A549 (cell line): Measurements from ENCODE around the gene DCLRE1B. TPM values are rescaled to one million over a fixed set of nuclear protein-coding genes. Genes with fewer than 3 reads are reported as not detected.

ENCODE experiments used
- ATAC-seq, 2 experiments: fragments of 200-7000 bp in 1 of 2; fragments of >200 bp in 1 of 2; cut with Nextera tagmentation in 1 of 2; cut with Tn5 transposase in 1 of 2; 3 replicates each; pipeline versions ENCODE4 v1.8.0 to v1.9.1; 2018 to 2020; ENCODE audit warnings: mild to moderate bottlenecking in 1 of 2, moderate library complexity in 1 of 2
- CTCF ChIA-PET: fragments of 300-600 bp; sonication (Branson Sonifier 250); formaldehyde crosslinking; extraction: SDS; loops from one replicate; lab custom pipeline; 2021; ENCODE audit warnings: antibody characterized with exemption, inconsistent platforms; lab: Yijun Ruan, JAX
- POLR2A ChIA-PET: fragments of 350-600 bp; formaldehyde crosslinking; extraction: SDS; loops from one replicate; lab custom pipeline; 2021; ENCODE audit warnings: antibody characterized with exemption, inconsistent platforms; lab: Yijun Ruan, JAX
- DNase-seq, 2 experiments: peaks; one replicate each; pipeline versions ENCODE4 v3.0.0 to v3.0.0-alpha.2; 2011 to 2016; ENCODE audit warnings: low read depth in 1 of 2, low spot score in 1 of 2
- FAIRE-seq: peaks from 2 replicates; lab custom pipeline; 2011; peaks lifted over from hg19 to GRCh38; lab: Jason Lieb, UNC
- H3K27ac ChIP-seq, 2 experiments: fragments of >200 bp; sonication (Bioruptor Twin); formaldehyde crosslinking; 3 replicates each; pipeline ENCODE4 v1.5.1; 2016 to 2017
- H3K4me1 ChIP-seq: fragments of >200 bp; sonication (Bioruptor Twin); formaldehyde crosslinking; 3 replicates; pipeline ENCODE4 v1.6.1; 2016
- H3K4me2 ChIP-seq: fragments of >200 bp; sonication (Bioruptor Twin); formaldehyde crosslinking; 3 replicates; pipeline ENCODE4 v1.6.1; 2016
- H3K4me3 ChIP-seq: fragments of >200 bp; sonication (Bioruptor Twin); formaldehyde crosslinking; 3 replicates; pipeline ENCODE4 v1.5.1; 2016
- H3K9me3 ChIP-seq: fragments of >200 bp; sonication (Bioruptor Twin); formaldehyde crosslinking; 3 replicates; pipeline ENCODE4 v1.6.1; 2016
- BHLHE40 ChIP-seq: IDR thresholded peaks from 2 replicates; pipeline ENCODE4 v1.6.1; 2012; ENCODE audit warnings: low read depth, low read length, inconsistent platforms
- CBX8 ChIP-seq: fragments of 200-600 bp; sonication (generic); IDR thresholded peaks from 2 replicates; pipeline ENCODE4 v1.6.1; 2016
- CEBPB ChIP-seq, 2 experiments: fragments of >200 bp in 1 of 2; sonication (Bioruptor Twin) in 1 of 2; formaldehyde crosslinking in 1 of 2; IDR thresholded peaks; 2 replicates each; pipeline ENCODE4 v1.6.1; 2012 to 2016
- CHD2 ChIP-seq: fragments of 150-350 bp; IDR thresholded peaks from 2 replicates; pipeline ENCODE4 v1.6.1; 2014; ENCODE audit warnings: low read length; ENCODE audit not compliant: partially characterized antibody
- E2F6 ChIP-seq: IDR thresholded peaks from 2 replicates; pipeline ENCODE4 v1.6.1; 2012; ENCODE audit warnings: low read depth, borderline replicate concordance
- EHF ChIP-seq: fragments of 250-450 bp; sonication (Bioruptor Pico); IDR thresholded peaks from 2 replicates; pipeline ENCODE4 v1.5.0; 2020; ENCODE audit warnings: mild to moderate bottlenecking
- FOSB ChIP-seq: fragments of 250-450 bp; sonication (Bioruptor Pico); IDR thresholded peaks from 2 replicates; pipeline ENCODE4 v1.5.0; 2020; ENCODE audit warnings: mild to moderate bottlenecking, moderate library complexity
- FOSL2 ChIP-seq, 2 experiments: fragments of 450-650 bp in 1 of 2; fragments of >200 bp in 1 of 2; sonication (Bioruptor Twin) in 1 of 2; formaldehyde crosslinking; IDR thresholded peaks; 2 replicates each; pipeline versions ENCODE4 v1.5.0 to v1.6.1; 2016 to 2020; ENCODE audit warnings: mild to moderate bottlenecking in 1 of 2, moderate library complexity in 1 of 2
- HDAC2 ChIP-seq: fragments of 200-600 bp; sonication (generic); IDR thresholded peaks from 2 replicates; pipeline ENCODE4 v1.6.1; 2016
- HEYL ChIP-seq: fragments of 250-450 bp; sonication (Bioruptor Pico); IDR thresholded peaks from 2 replicates; pipeline ENCODE4 v1.8.0; 2021; ENCODE audit warnings: mild to moderate bottlenecking, moderate library complexity
- HOXB5 ChIP-seq: fragments of 250-450 bp; sonication (Bioruptor Pico); IDR thresholded peaks from 2 replicates; pipeline ENCODE4 v1.5.0; 2020; ENCODE audit warnings: mild to moderate bottlenecking, moderate library complexity
- KDM1A ChIP-seq: fragments of 200-600 bp; sonication (generic); IDR thresholded peaks from 2 replicates; pipeline ENCODE4 v1.6.1; 2016; ENCODE audit warnings: low read depth, mild to moderate bottlenecking
- MAFK ChIP-seq: fragments of 450-650 bp; IDR thresholded peaks from 2 replicates; pipeline ENCODE4 v1.6.1; 2014; ENCODE audit not compliant: partially characterized antibody
- MYC ChIP-seq: IDR thresholded peaks from 2 replicates; pipeline ENCODE4 v1.6.1; 2012; ENCODE audit warnings: mild to moderate bottlenecking, inconsistent platforms, low read length, improper control_type of control experiment, borderline replicate concordance
- NR3C1 ChIP-seq: fragments of >200 bp; sonication (Bioruptor Twin); formaldehyde crosslinking; IDR thresholded peaks from 3 replicates; pipeline ENCODE4 v1.6.1; 2017
- PHF8 ChIP-seq: fragments of 200-600 bp; sonication (generic); IDR thresholded peaks from 2 replicates; pipeline ENCODE4 v1.6.1; 2016; ENCODE audit warnings: low read depth, mild to moderate bottlenecking, antibody characterized with exemption, moderate library complexity, borderline replicate concordance
- RARB ChIP-seq: fragments of 250-450 bp; sonication (Bioruptor Pico); IDR thresholded peaks from 2 replicates; pipeline ENCODE4 v1.8.0; 2021; ENCODE audit warnings: mild to moderate bottlenecking, moderate library complexity
- RFX5 ChIP-seq: fragments of 450-650 bp; IDR thresholded peaks from 2 replicates; pipeline ENCODE4 v1.7.1; 2014; ENCODE audit warnings: antibody characterized with exemption, mild to moderate bottlenecking, moderate library complexity
- TP53 ChIP-seq: fragments of 250-450 bp; sonication (Bioruptor Pico); IDR thresholded peaks from 2 replicates; pipeline ENCODE4 v1.5.0; 2021; ENCODE audit warnings: mild to moderate bottlenecking, moderate library complexity
- ZFP36 ChIP-seq: fragments of 450-650 bp; IDR thresholded peaks from 2 replicates; pipeline ENCODE4 v1.6.1; 2014; ENCODE audit warnings: borderline replicate concordance; ENCODE audit not compliant: partially characterized antibody
- ZSCAN20 ChIP-seq: fragments of 250-450 bp; sonication (Bioruptor Pico); IDR thresholded peaks from 2 replicates; pipeline ENCODE4 v1.8.0; 2022; ENCODE audit warnings: mild to moderate bottlenecking, moderate library complexity
- WGBS: methylation state at CpG from one replicate; pipeline ENCODE4 v1.1.6; 2017; ENCODE audit errors: missing lambda C conversion rate; 5-methylcytosine and 5-hydroxymethylcytosine counted together
- polyA plus RNA-seq, 4 experiments: library from polyadenylated mRNA; depleted of rRNA in 3 of 4; stranded (reverse); fragments of >200 nt; fragmentation: RNase III in 1 of 4; extraction: RNeasy Plus Mini Kit Qiagen cat#74134 plus additional on column Dnase treatment in 1 of 4; gene quantifications; 2 replicates in 3 of 4; 3 replicates in 1 of 4; pipeline ENCODE4 v1.2.3, GENCODE V29; 2011 to 2017
- TF ChIP-seq, protein P1 (sequence below): IDR thresholded peaks from 2 replicates; pipeline ENCODE4 v1.6.1; 2012
- TF ChIP-seq, protein P2 (sequence below): fragments of >200 bp; sonication (Bioruptor Twin); formaldehyde crosslinking; IDR thresholded peaks from 3 replicates; pipeline ENCODE4 v1.5.1; 2016

Gene DCLRE1B
- polyA plus RNA-seq, 2 of the 4 experiments (the other 2 are of a cell fraction), result 4.8 to 5.7 TPM

GRCh38 chr1:113858418-113858817, 46.7 kb upstream of the DCLRE1B start:
- no peak overlapping the region for H3K27ac ChIP-seq
- TF ChIP-seq RARB (no peak), EHF (no peak), RFX5 (no peak), BHLHE40 (no peak), PHF8 (no peak), NR3C1 (no peak), ZFP36 (no peak), HEYL (no peak), ZSCAN20 (no peak), CEBPB (IDR thresholded peaks at IDR 0.05) (no peak)
- H3K4me2 ChIP-seq, result no peak overlapping the region
- ChIA-PET POLR2A (no interaction called here), CTCF (no interaction called here)
- H3K4me1 ChIP-seq, result peaks cover 8% of the 10 kb centered on the region; the same call in 1 of the 3 replicates
- DNase-seq (no peak), FAIRE-seq (no peak), ATAC-seq (no peak)
- H3K9me3 ChIP-seq, result no peaks in the 10 kb centered on the region
- no peak overlapping the region for H3K4me3 ChIP-seq
- 86% methylated on average over 3 of the region's 3 CpGs for WGBS

GRCh38 chr1:113858982-113859381, 46.1 kb upstream of the DCLRE1B start:
- ATAC-seq (no peak), FAIRE-seq (no peak), DNase-seq (no peak)
- H3K4me3 ChIP-seq, result no peak overlapping the region
- no peak overlapping the region for H3K27ac ChIP-seq
- WGBS, result 58% methylated on average over 1 of the region's 1 CpG
- TF ChIP-seq, protein P1, sequence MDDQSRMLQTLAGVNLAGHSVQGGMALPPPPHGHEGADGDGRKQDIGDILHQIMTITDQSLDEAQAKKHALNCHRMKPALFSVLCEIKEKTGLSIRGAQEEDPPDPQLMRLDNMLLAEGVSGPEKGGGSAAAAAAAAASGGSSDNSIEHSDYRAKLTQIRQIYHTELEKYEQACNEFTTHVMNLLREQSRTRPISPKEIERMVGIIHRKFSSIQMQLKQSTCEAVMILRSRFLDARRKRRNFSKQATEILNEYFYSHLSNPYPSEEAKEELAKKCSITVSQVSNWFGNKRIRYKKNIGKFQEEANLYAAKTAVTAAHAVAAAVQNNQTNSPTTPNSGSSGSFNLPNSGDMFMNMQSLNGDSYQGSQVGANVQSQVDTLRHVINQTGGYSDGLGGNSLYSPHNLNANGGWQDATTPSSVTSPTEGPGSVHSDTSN, result no peak
- peak; percentile 82 for TF ChIP-seq MAFK
- no peaks in the 10 kb centered on the region for H3K9me3 ChIP-seq
- POLR2A ChIA-PET, result no interaction called here
- peaks cover 8% of the 10 kb centered on the region; the same call in 1 of the 3 replicates for H3K4me1 ChIP-seq
- no peak overlapping the region for H3K4me2 ChIP-seq
- CTCF ChIA-PET, result no interaction called here

DNA sequence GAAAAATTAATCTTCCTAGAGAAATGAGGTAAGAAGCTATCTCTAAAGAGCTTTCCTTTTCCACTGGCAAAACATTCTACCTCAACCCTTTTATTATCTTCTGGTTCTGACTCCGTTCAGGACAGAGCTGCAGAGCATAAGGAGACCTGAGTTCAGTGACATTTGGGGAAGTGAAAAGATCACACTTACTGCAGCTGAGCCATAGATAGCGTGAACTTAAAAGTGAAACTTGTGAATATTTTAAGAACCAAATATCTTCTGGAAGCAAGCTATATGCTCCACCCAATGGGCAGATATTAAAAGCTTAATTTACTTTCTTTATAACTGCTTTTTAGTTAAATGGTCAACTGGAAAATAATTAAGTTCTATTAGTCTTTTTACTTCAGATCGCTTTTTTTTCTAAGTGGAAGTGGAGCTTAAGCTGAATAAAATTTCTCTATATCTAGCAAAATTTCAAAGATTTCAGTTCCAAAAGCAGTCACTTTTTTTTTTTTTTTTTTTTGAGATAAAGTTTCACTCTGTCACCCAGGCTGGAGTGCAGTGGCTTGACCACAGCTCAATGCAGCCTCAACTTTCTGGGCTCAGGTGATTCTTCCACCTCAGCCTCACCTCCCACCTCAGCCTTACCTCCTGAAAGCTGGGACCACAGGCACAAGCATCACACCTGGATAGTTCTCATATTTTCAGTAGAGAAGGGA, 45.5 kb upstream of the DCLRE1B start:
- Histone ChIP-seq H3K27ac (no peak overlapping the region), H3K4me2 (no peak overlapping the region), H3K4me1 (peaks cover 8% of the 10 kb centered on the region; the same call in 1 of the 3 replicates)
- ATAC-seq (no peak), FAIRE-seq (no peak), DNase-seq (no peak)
- POLR2A ChIA-PET, result no interaction called here
- 79% methylated on average over 3 of the region's 3 CpGs for WGBS
- CTCF ChIA-PET, result interaction anchor here (1.0 kb wide), 1 partner anchor 15 kb away, joined by 3 read pairs; no protein-coding TSS in a partner anchor
- TF ChIP-seq CBX8 (no peak), E2F6 (no peak)
- TF ChIP-seq, all 56 proteins: peak for 0
- Histone ChIP-seq H3K9me3 (no peaks in the 10 kb centered on the region), H3K4me3 (no peak overlapping the region)

DNA sequence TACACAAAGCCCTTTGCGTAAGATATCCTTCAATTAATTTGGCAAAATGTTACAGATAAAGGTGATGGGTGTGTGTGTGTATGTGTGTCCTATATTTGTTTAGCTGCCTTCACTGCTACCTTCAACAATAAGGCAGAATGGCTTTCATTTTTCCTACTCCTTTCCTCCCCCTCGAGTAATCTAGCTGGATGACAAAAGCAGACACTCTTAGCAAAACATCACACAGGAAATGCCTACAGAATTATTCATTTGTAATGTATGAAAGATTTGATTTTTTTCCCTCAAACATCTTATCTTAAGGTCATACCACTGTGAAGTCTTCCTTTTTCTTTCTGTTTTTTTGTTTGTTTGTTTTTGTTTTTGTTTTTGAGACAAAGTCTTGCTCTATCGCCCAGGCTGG, 44.2 kb upstream of the DCLRE1B start:
- 56% methylated on average over 3 of the region's 3 CpGs for WGBS
- FAIRE-seq (no peak), DNase-seq (no peak), ATAC-seq (no peak)
- H3K4me3 ChIP-seq, result no peak overlapping the region
- POLR2A ChIA-PET, result no interaction called here
- TF ChIP-seq BHLHE40 (no peak), TP53 (CRISPR knock-in tag) (no peak), HDAC2 (no peak), MYC (no peak), FOSB (CRISPR knock-in tag) (no peak), NR3C1 (no peak), KDM1A (no peak), HOXB5 (CRISPR knock-in tag) (no peak), RARB (no peak), CHD2 (no peak), FOSL2 (IDR thresholded peaks at IDR 0.05) (no peak), FOSL2 (CRISPR knock-in tag; IDR thresholded peaks at IDR 0.05) (no peak)
- TF ChIP-seq, protein P2, sequence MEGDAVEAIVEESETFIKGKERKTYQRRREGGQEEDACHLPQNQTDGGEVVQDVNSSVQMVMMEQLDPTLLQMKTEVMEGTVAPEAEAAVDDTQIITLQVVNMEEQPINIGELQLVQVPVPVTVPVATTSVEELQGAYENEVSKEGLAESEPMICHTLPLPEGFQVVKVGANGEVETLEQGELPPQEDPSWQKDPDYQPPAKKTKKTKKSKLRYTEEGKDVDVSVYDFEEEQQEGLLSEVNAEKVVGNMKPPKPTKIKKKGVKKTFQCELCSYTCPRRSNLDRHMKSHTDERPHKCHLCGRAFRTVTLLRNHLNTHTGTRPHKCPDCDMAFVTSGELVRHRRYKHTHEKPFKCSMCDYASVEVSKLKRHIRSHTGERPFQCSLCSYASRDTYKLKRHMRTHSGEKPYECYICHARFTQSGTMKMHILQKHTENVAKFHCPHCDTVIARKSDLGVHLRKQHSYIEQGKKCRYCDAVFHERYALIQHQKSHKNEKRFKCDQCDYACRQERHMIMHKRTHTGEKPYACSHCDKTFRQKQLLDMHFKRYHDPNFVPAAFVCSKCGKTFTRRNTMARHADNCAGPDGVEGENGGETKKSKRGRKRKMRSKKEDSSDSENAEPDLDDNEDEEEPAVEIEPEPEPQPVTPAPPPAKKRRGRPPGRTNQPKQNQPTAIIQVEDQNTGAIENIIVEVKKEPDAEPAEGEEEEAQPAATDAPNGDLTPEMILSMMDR, result no peak
- 0 out of 3 replicates have a peak overlapping the region, but pooled peaks have one; percentile 20 for H3K4me2 ChIP-seq
- H3K9me3 ChIP-seq, result no peaks in the 10 kb centered on the region
- H3K27ac ChIP-seq, result no peak overlapping the region
- CTCF ChIA-PET, result interaction anchor here (1.0 kb wide), 1 partner anchor 14 kb away, joined by 3 read pairs; no protein-coding TSS in a partner anchor
- H3K4me1 ChIP-seq, result peaks cover 8% of the 10 kb centered on the region; the same call in 1 of the 3 replicates
